HG03139 (cell line): ENCODE data around the gene DBN1.
"Not testable (repeated sequence)": the region's sequence is repeated elsewhere in the genome, so short reads cannot be mapped to it uniquely, and the experiment has no call there.

Experiments
- ATAC-seq: cut with Tn5 transposase; IDR thresholded peaks from one replicate; pipeline ENCODE4 v1.9.1; 2021; ENCODE audit not compliant: unreplicated experiment

The DBN1 gene

DNA sequence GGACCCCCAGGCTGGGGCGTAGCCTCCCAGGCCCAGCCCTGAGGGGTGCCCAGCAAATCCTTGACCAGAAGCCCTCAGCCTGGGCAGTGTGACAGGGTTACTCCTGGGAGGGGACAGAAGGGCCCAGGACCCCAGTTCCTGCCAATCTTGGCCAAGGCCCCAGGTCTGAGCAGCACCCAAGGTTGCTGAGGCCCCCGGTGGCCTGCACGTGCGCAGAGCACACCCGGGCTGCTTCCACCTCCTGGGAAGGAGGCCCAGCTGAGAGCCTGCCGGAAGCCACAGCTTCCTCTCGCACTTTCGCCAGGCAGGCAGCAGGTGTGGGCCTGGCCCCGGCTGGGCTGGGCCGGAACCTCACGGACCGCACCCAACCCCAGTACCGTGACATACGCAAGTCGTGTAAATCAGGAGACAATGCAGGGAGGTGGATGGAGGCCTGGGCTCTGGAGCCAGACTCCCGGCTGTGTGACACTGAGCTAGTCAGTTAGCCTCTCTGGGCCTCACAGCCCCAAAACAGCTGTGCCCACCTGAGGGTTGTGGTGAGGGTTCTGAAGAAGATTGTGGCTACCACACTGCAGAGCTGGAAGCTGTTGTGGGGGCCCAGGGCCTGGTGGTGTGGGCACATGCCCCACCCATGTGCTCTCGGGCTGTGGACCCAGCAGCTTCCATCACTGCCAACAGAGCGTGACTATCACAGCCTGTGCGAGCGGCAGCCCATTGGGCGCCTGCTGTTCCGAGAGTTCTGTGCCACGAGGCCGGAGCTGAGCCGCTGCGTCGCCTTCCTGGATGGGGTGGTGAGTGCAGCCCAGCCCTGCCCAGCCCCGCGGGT, 41.9 kb downstream of the DBN1 start:
- peak; percentile 38 for ATAC-seq

- ATAC-seq = no peak
Observed at GRCh38 chr5:177430972-177431316, 42.5 kb downstream of the DBN1 start.

- no peak for ATAC-seq
Observed at GRCh38 chr5:177430140-177430951, 43.1 kb downstream of the DBN1 start.

DNA sequence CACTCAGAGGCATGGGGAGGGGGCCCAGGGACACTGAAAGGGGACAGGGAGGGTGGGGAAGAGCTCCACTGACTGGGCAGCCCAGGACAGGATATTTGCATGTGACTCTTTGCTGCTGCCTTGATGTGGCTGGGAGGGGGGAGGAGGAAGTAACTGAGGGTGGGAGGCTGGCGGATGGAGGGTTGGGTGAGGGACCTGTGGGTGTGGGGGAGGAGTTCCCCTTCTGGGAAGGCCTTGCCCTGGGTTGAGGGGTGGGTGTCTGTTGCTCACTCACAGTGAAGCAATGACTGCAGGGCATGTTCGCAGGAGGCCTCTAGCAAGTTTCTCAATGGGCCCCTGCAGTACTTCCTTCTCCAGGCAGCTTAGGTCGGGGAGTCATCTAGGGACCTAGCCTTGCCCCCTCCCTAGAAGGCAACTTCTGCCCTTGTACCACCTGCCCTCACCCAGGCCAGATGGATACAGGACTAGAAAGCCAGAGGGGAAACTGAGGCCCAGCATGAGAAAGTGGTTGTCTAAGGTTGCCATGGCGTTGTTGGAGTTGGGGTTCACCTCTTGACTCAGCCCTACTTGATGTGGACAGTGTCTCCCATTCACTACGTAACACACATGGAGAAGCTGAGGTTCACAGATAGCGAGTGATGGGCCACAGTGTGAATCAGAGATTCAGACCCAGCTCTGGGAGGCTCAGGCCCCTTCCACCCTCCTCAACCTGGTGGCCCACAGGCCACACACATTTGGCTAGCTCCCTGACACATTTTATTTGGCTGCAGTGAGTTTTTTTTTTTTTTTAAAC, 44.0 kb downstream of the DBN1 start:
- no peak for ATAC-seq

GRCh38 chr5:177428574-177429217, 44.7 kb downstream of the DBN1 start:
- ATAC-seq = no peak

- no peak for ATAC-seq
Observed at GRCh38 chr5:177427919-177428573, 45.4 kb downstream of the DBN1 start.

DNA sequence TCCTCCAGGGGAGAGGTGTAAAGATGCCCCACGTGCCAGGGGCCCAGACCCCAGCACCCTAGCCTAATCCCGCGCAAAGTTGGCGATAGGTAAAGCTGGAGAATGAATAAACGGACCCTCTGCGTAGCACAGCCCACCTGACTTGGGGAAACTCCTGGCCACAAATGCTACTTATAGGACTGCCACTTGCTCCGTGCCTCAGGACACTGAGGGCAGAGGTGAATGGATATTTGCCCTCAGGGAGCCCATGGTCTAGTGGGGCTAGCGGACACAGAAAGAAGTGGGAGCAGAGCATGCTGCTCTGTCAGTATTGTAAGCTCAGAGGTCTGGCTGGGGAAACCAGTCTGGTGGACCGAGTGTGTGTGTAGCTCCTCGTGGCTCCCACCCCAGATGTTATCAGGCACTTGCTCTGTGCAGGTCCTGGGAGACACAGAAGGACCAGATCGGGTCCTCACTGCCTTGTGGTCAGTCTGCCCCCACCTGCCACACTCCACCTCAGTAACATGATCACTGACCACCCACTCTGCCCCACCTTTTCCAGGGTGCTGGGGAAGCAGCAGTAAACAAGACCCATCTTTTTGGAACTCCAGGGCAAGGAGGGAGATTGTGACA, 46.1 kb downstream of the DBN1 start:
- no peak for ATAC-seq

- peak; percentile 10 for ATAC-seq
Observed at GRCh38 chr5:177426566-177427210, 46.7 kb downstream of the DBN1 start, which contains the start of gene GRK6. TSS of gene GRK6 (plus strand) at chr5:177426676. CDS start at chr5:177426846, 170 bp downstream.

DNA sequence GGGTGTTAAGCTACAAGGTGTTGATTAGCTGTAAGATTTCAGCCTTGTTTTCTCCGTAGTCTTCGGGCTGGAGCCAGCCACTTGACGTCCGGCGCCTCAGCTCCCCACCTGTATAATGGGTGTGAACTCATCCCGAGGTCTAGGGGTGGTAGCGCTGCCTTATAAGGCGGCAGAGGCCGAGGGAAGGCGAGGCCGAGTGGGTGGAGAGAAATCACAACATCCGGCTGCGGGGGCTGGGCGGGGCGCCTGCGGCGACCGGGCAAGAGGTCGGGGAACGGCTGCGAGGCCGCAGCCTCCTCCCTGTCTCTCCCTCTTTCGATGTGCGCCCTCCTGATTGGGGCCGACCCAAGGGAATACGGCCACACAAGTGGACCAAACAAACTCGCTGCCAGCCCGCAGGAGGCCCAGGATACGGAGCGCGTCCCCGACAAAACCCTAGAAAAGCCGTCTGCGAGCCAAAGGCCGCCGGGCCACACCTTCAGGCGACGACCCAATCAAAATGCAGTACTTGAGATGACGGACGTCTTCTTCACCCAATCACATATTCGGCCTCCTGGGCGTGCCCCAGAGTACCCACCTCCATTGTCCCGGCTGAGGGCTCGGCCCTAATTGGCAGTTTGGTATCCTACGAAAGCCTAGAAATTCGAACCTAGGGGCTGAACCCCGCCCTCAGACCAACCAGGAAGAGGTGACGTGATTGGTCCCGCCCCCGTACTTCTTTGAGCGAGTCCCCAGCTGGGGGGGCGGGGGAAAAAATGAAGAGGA, 47.5 kb downstream of the DBN1 start:
- peak; percentile 58 for ATAC-seq

DNA sequence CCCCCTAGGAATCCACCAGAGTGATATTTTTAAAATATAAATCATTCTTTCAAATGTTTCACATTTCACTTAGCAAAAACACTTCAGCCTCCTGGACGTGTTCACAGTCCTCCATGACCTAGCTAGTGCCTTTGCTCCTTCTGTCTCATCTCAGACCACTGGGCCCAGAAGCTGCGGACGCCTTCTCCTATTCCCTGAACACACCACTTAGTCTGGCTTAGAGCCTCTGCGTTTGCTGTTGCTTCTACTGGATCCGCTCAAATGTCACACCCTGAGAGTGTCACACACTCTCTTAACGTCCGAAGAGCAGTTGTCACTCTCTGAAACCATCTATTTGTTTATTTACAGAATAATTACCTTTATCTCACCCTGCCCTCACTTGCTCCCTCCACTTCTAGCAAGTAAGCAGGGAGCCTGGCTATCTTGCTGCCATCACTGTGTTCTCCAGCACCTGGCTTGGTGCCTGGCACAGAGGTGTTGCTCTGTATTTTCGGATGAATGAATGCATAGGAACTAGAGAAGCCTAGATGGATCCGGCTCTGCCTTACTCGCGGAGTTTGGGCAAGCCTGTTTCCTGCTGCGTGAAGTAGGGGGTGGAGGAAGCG, 48.1 kb downstream of the DBN1 start:
- no peak for ATAC-seq

- ATAC-seq = no peak
Observed at GRCh38 chr5:177423671-177424070, 49.8 kb downstream of the DBN1 start.

GRCh38 chr5:177421062-177421798, 52.2 kb downstream of the DBN1 start:
- no peak for ATAC-seq

GRCh38 chr5:177420472-177420871, 53.0 kb downstream of the DBN1 start:
- not testable (repeated sequence) for ATAC-seq

DNA sequence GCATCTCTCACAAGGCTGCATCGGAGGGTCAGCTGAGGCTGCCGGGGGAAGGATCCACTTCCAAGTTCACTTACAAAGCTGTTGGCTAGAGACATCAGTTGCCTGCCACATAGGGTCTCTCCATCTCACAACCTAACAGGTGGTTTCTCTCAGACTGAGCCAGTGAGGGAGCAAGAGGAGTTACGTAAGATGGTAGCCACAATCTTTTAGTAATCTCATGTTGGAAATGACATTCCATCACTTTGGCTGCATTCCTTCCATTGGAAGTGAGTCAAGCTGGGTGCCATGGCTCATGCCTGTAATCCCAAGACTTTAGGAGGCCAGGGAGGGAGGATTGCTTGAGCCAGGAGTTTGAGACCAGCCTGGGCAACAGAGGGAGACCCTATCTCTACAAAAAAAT, 54.4 kb downstream of the DBN1 start:
- ATAC-seq = no peak

DNA sequence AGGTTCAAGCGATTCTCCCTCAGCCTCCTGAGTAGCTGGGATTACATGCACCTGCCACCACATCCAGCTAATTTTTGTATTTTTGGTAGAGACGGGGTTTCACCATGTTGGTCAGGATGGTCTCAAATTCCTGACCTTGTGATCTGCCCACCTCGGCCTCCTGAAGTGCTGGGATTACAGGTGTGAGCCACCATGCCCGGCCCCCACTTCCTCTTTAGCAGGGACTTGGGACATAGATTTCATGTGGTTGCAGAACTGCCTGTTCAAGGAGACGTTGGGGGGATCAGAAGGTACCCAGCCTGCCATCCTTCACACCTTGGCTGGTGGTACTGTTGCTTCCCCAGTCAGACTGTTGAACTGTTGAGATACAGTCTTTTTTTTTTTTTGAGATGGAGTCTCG, 56.4 kb downstream of the DBN1 start:
- ATAC-seq = not testable (repeated sequence)

GRCh38 chr5:177414481-177414880, 59.0 kb downstream of the DBN1 start:
- ATAC-seq = no peak

DNA sequence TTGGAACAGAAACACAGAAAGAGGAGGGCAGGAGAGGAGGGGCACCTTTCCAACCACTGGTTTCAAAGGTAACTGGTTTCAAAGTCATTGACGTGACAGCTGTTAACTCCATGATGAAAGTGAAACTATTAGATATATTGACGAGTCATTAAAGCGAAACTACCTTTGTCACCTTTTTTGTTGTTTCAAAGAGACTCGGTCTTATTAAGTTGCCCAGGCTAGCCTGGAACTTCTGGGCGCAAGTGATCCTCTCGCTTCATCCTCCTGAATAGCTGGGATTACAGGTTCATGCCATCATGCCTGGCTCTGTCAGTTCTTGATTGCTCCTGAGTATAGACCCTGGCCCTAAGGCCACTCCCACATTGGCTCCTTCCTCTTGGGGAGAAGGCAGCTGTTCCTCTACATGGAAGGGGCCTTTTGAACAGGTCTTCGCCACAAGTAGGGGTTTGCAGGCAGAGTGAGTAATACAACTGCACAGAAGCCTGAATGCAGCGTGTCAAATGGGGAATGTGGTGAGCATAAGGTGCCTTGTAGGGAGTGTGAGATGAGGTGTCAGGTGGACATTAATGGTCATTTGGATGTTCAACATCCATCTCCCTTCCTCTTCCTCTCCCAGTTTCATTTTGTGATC, 60.7 kb downstream of the DBN1 start:
- peak; percentile 48 for ATAC-seq
